DMS 273 treated with DMSO at 0.1 percent for 48 hours (cell line): Measurements from ENCODE around the gene TPPP2.
"Not testable (repeated sequence)": the region's sequence is repeated elsewhere in the genome, so short reads cannot be mapped to it uniquely, and the experiment has no call there.

Experiments used
- DNase-seq: peaks from one replicate; lab custom pipeline; 2025; lab: John Stamatoyannopoulos, UW

Gene TPPP2

GRCh38 chr14:21029917-21030316 lies at the start of gene TPPP2:
TSS of gene TPPP2 (plus strand) at chr14:21030217. CDS start at chr14:21030582, 365 bp downstream.
- DNase-seq: no peak

GRCh38 chr14:20980906-20981305 lies 49.1 kb upstream of the TPPP2 start:
- no peak for DNase-seq

DNA sequence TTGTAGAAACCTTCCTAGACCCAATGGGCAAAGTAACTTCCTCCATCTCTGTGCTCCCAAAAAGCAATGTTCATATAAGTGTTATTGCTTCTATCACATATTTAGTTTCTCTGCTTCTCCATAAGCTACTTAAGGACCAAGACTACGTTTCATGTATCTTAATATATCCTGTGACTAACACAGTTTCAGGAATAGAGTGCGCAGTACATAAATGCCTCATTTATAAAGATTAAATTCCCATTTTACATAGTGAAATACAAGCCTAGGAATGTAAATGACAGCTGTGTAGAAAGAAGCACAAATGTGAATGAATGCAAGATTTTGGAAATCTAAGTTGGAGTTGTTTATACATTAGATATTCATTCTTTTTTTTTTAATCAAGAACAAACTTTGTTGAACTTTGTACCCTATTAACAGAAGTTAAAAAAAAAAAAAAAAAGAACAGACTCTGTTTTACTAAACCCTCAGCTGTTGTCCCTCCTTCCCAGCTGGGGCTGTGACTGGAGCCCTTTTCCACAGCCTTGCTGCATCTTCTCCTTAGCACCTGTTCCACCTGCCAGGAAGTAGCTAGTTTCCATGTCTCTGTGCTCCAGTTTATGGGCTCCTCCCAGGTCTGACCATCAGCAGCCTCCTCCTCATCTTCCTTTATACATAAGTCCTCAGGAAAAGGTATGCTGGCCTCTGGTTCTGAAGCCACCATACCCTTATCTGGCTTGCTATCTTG lies 47.2 kb upstream of the TPPP2 start:
- DNase-seq: no peak

DNA sequence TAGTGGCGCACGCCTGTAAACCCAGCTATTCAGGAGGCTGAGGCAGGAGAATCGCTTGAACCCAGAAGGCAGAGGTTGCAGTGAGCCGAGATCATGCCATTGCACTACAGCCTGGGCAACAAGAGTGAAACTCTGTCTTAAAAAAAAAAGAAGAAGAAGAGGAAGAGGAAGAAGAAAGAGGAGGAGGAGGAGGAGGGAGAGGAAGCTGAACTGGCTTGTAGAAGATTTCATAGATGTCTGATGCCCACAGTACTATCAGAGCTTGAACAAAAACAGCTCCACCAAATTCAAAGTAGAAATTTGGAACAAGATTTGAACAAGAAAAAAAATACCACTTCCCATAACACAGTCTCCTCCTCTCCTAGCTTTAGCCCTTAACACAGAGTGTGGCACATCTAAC lies 44.4 kb upstream of the TPPP2 start:
- DNase-seq: not testable (repeated sequence)

DNA sequence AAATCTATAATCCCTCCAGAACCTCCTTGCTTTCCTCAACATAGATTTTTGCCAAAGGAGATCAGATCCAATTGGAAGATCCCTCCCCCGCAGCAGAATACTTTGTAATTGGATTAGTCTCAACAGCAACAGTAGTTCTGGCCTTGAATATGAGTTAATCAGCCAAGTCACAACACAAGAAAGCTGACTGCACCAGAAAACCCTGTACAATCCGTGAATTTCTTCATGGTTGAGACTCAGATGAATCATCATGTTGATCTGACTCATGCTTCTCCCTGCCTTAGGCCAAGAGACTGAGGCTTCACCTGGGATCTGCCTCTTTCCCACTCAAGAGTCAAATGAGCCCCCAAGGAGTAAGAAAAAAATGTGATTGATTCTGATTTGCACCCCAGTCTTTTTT lies 43.2 kb upstream of the TPPP2 start:
- no peak for DNase-seq

- no peak for DNase-seq
Observed at GRCh38 chr14:20988717-20989470, 41.1 kb upstream of the TPPP2 start.

DNA sequence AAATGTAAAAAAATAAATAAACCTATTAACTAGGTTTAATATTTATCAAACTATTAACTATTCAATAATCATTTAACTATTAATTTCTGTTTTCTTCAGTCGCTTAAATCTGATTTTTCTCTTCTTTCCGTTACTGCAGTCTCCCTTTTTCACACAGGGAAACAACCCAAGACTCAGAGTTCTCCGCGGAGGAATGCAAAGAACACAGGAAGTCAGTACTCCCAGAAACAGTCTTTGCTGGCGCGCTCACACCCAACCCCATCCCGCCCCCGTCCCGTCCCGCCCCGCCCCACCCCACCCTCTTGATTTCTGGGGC lies 40.6 kb upstream of the TPPP2 start:
- DNase-seq: no peak

DNA sequence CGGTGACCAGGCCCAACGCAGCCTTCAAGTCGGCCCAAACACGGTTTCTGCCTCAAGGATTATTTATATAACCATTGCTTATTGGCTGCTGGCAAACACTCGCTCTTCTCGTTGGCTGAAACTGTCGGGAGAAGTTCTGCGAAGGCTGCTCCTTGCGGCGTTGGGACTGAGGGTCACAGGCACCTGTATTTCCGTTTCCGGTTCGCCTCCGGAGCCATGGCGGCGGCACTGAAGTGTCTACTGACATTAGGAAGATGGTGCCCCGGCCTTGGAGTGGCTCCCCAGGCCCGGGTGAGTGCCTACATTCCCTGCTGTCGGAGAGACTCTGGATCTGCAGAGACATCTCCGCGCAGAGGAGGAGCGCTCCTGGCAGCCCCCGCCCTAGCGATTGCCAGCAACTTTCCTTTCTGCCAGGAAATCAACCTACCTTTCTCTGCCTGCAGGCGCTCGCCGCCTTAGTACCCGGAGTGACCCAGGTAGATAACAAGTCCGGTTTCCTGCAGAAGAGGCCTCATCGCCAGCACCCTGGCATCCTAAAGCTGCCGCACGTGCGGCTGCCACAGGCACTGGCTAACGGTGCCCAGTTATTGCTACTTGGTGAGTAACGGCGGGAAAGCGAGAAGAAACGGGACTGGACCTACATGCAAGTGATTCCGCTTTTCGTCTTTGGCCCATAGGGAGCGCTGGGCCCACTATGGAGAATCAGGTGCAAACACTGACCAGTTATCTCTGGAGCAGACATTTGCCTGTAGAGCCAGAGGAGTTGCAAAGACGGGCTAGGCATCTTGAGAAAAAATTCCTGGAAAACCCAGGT lies 40.0 kb upstream of the TPPP2 start, which contains the start of gene METTL17:
METTL17 (plus strand) TSS at position 194 of the 814 bp plus-strand sequence; CDS start at position 217, 23 bp downstream.
- peak; percentile 97 for DNase-seq

- DNase-seq: no peak
Observed at GRCh38 chr14:20996521-20996920, 33.5 kb upstream of the TPPP2 start.

DNA sequence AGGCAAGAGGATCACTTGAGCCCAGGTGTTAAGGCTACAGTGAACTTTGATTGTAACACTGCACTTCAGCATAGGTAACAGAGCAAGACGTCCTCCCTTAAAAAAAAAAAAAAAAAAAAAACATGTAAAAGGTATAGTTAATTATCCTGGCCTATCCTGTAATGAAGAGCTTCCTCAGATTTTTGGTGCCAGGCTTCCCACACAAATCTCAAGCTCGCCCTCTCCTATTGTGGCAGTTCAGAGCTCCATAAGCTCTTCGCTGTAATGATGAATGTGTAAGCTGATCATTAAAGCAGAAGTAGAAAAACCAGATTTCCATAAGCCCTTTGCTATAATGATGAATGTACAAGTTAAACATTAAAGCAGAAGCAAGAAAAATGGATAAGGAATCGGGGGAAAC lies 32.9 kb upstream of the TPPP2 start:
- no peak for DNase-seq

DNA sequence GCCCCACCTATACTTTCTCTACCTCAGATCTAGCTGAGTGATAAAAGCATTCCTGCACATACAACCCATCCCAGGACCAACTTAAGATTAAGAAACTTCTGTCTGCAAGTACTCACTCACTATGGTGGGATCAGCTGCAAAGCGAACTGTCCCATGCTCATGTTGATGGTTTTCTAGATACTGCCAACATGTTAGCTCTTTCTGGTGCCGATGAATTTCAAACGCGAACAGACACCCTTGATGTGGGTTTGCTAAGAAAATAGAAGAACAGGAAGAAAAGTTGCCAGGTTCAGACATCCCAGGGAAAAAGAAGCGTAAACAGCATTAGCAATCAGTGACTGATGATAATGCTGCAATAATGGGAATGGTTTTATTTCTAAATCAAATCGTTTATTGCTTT lies 32.5 kb upstream of the TPPP2 start:
- DNase-seq: no peak

GRCh38 chr14:20998139-20998538 lies 31.9 kb upstream of the TPPP2 start:
- DNase-seq: no peak

DNA sequence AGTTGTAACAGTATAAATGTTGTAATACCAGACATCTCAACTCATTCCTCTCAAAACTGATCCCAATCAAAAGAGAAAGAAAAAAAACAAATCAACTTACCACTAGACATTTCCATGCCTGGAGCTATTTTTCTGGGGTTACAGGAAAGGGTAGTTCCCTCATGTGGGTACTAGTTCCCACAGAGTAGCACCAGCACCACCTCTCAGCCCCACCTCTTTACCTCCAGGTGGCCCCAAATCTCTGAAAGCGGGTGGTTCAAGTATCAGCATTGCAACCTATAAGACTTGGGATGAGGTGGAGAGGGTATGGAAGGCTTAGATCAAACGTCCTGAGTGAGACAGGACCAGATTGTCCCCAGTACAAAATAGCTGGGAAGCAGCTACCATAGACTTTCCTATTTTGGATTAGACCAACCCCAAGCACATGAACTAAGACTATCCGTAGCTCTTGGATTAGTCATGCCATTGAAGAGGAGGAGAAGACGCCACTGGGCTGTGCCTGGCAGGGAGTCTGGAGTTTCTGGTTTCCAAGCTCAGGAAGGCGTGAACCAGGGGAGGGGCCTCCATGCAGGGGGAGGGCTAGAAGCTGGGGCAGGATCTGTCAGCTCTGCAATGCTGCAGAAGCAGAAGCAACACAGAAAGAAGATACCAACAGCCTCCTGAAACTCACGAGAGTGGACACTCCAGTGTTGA lies 31.2 kb upstream of the TPPP2 start, which contains the start of gene SLC39A2:
SLC39A2 (plus strand) TSS at position 620 of the 693 bp plus-strand sequence. CDS start 154 bp downstream, outside the sequence.
- DNase-seq: no peak

GRCh38 chr14:20999591-20999990 lies 30.4 kb upstream of the TPPP2 start:
- DNase-seq: no peak

DNA sequence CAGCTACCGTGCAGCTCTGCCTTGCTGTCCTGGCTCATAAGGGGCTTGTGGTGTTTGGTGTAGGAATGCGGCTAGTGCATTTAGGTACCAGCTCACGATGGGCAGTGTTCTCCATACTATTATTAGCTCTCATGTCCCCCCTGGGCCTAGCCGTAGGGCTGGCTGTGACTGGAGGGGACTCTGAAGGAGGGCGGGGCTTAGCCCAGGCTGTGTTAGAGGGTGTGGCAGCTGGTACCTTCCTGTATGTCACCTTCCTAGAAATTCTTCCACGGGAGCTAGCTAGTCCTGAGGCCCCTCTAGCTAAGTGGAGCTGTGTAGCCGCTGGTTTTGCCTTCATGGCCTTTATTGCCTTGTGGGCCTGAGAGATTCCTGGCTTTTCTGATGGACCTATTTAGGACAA lies 28.8 kb upstream of the TPPP2 start:
- DNase-seq: no peak

DNA sequence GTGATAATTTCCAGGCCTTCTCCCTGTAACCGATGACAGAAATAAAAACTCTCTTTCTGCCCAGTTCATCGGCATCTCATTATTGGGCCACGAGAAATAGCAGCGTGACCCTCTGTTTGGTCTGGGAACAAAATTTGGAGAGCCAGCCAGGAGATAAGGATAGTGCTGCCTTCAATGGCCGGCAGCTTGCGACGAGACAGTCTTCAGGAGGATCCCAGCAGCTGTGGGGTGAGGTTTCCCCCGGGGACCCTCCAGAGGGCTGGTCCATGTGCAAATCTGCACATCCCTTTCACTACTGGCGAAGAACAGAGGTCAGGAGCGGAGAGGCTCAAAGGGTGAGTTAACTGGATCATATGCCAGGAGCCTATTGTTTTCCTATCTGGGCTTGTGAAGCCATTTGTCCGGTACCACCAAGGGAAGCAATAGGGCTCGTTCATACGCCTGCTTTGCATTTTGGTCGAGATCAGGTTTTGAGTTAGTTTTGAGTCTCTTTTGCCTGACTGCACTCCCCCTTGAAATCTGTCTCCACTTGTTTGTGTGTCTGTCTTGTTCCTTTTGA lies 26.1 kb upstream of the TPPP2 start:
- no peak for DNase-seq

DNA sequence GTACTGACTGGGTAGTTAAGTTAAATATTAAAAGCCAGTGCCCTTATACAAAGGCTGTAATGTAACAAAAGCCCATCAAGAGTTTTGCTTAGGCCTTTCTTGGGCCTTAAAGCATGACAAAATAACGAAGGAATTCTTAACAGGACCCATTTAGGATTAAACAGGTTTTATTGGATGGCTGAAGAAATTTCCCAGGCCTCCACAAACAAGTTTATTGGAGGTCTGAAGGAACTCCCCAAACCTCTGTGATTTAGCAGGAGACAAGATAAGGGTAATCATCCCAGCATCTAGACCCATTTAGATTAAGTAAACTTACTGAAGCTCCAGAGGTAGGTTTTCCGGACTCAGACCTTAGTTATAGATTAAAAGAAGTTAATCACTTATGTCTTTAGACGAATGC lies 20.3 kb upstream of the TPPP2 start:
- DNase-seq: not testable (repeated sequence)

- DNase-seq: no peak
Observed at GRCh38 chr14:21011136-21011535, 18.9 kb upstream of the TPPP2 start.

- peak; percentile 64 for DNase-seq
Observed at GRCh38 chr14:21014761-21015190, 15.2 kb upstream of the TPPP2 start.

DNA sequence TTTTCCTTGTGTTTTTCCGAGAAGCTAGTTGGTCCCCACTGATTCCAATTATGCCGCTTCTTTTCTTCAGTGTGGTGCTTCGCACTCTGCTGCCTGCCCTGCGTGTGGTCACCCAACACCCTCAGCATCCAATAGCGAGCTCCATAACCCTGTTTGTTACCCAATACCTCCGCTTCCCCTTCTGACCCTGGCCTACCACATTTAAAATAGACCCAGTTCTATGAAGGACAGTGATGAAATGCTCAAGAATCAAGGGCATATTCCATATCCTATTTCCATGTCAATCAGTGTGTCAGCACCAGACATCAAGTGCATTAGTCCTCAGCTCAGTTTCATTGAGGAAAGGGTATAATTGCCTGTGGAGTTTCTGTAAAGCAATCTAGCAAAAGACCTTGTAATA lies 14.7 kb upstream of the TPPP2 start:
- DNase-seq: no peak

GRCh38 chr14:21016413-21017190 lies 13.4 kb upstream of the TPPP2 start:
- DNase-seq: no peak
